SK-N-SH treated with all-trans-retinoic acid at 6 μM for 48 hours (cell line): ENCODE results near the gene PKLR.

Experiments
- ATAC-seq: fragments of 200-7000 bp; cut with Tn5 transposase; 3 replicates; pipeline ENCODE4 v1.9.1; 2020; ENCODE audit warnings: mild to moderate bottlenecking, moderate library complexity
- ARNTL ChIP-seq: fragments of 450-650 bp; formaldehyde crosslinking; IDR thresholded peaks from 2 replicates; pipeline ENCODE4 v1.5.0; 2020; ENCODE audit warnings: low read depth, mild to moderate bottlenecking, moderate library complexity, borderline replicate concordance
- BACH2 ChIP-seq: fragments of 250-450 bp; sonication (Bioruptor Pico); IDR thresholded peaks from 2 replicates; pipeline ENCODE4 v1.9.0; 2021; ENCODE audit warnings: mild to moderate bottlenecking, borderline replicate concordance
- CSDC2 ChIP-seq: fragments of 250-450 bp; sonication (Bioruptor Pico); IDR thresholded peaks from 2 replicates; pipeline ENCODE4 v1.5.0; 2020; ENCODE audit warnings: mild to moderate bottlenecking, moderate library complexity
- ESRRG ChIP-seq: fragments of 250-450 bp; sonication (Bioruptor Pico); IDR thresholded peaks from 2 replicates; pipeline ENCODE4 v1.6.1; 2021; ENCODE audit warnings: mild to moderate bottlenecking
- GLIS3 ChIP-seq: fragments of 250-450 bp; sonication (Bioruptor Pico); IDR thresholded peaks from 2 replicates; pipeline ENCODE4 v1.5.0; 2020; ENCODE audit warnings: mild to moderate bottlenecking, moderate library complexity
- ISL1 ChIP-seq: fragments of 250-450 bp; sonication (Bioruptor Pico); IDR thresholded peaks from 2 replicates; pipeline ENCODE4 v2.1.2; 2022; ENCODE audit warnings: mild to moderate bottlenecking, moderate library complexity
- OSR1 ChIP-seq: fragments of 250-450 bp; sonication (Bioruptor Pico); IDR thresholded peaks from 2 replicates; pipeline ENCODE4 v1.8.0; 2022; ENCODE audit warnings: moderate library complexity, mild to moderate bottlenecking, inconsistent platforms
- SNAI2 ChIP-seq: fragments of 250-450 bp; sonication (Bioruptor Pico); IDR thresholded peaks from 2 replicates; pipeline ENCODE4 v1.5.0; 2020; ENCODE audit warnings: mild to moderate bottlenecking, moderate library complexity
- TCF4 ChIP-seq: fragments of 250-450 bp; sonication (Bioruptor Pico); IDR thresholded peaks from 2 replicates; pipeline ENCODE4 v1.8.0; 2021; ENCODE audit warnings: mild to moderate bottlenecking, moderate library complexity, borderline replicate concordance
- TOX ChIP-seq: fragments of 250-450 bp; sonication (Bioruptor Pico); IDR thresholded peaks from 2 replicates; pipeline ENCODE4 v1.8.0; 2021; ENCODE audit warnings: mild to moderate bottlenecking, moderate library complexity, borderline replicate concordance
- ZC3H10 ChIP-seq: fragments of 250-450 bp; sonication (Bioruptor Pico); IDR thresholded peaks from 2 replicates; pipeline ENCODE4 v1.5.1; 2021; ENCODE audit warnings: mild to moderate bottlenecking, moderate library complexity
- ZFP3 ChIP-seq: fragments of 250-450 bp; sonication (Bioruptor Pico); IDR thresholded peaks from 2 replicates; pipeline ENCODE4 v1.5.0; 2020; ENCODE audit warnings: mild to moderate bottlenecking, moderate library complexity
- ZNF565 ChIP-seq: fragments of 450-650 bp; formaldehyde crosslinking; conservative IDR thresholded peaks from 2 replicates; pipeline ENCODE4 v1.5.0; 2020; ENCODE audit warnings: low read depth, mild to moderate bottlenecking, moderate library complexity
- ZNF70 ChIP-seq: fragments of 450-650 bp; formaldehyde crosslinking; IDR thresholded peaks from 2 replicates; pipeline ENCODE4 v1.5.0; 2020; ENCODE audit warnings: mild to moderate bottlenecking, moderate library complexity
- ZNF8 ChIP-seq: fragments of 450-650 bp; formaldehyde crosslinking; IDR thresholded peaks from 2 replicates; pipeline ENCODE4 v1.5.0; 2020; ENCODE audit warnings: mild to moderate bottlenecking, moderate library complexity
- TF ChIP-seq, protein P1 (sequence below): fragments of 250-450 bp; sonication (Bioruptor Pico); IDR thresholded peaks from 2 replicates; pipeline ENCODE4 v1.5.1; 2021; ENCODE audit warnings: mild to moderate bottlenecking, moderate library complexity
- TF ChIP-seq, protein P2 (sequence below): fragments of 250-450 bp; sonication (Bioruptor Pico); IDR thresholded peaks from 2 replicates; pipeline ENCODE4 v1.5.1; 2020; ENCODE audit warnings: low read depth, mild to moderate bottlenecking, moderate library complexity
- TF ChIP-seq, protein P3 (sequence below): fragments of 250-450 bp; sonication (Bioruptor Pico); IDR thresholded peaks from 2 replicates; pipeline ENCODE4 v1.5.0; 2020; ENCODE audit warnings: mild to moderate bottlenecking, moderate library complexity
- TF ChIP-seq, protein P4 (sequence below): fragments of 250-450 bp; sonication (Bioruptor Pico); IDR thresholded peaks from 2 replicates; pipeline ENCODE4 v1.8.0; 2021; ENCODE audit warnings: low read depth, mild to moderate bottlenecking, moderate library complexity, borderline replicate concordance

The PKLR gene

DNA sequence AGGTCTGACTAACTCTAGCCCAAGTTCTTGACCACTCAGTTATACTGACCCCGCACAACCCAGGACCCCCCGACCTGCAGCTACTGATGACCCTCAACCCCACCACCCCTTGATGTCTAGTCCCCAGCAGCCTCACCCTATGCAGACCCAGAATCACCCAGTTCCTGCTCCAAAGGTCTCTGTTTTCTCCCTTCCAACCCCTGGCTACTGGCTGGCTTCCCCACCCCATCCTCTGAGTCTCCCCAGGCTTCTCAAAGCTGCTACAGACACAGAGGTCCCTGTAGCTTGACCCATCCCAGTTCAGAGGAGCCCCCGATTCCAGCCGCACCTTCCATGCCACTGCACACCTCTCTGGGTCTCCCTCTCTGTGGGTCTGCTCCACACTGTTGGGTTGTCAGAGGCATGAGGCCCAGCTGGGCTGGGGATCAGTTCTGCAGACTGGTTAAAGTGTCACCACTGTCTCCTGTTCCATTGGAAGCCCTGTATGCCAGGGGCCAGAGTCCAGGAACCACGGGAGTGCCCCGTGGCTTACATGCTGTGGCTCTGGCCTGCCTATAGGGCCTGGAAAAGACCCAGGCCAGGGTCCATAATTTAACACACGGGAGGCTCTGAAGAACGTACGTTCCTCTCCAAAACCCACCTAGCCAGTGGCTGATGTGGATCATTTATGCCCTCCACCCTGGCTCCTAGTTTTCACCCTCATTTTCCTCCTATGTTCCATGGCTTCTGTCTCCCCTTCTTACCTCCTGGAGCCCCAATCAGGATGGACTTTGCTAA, 497 bp downstream of the PKLR start:
- ATAC-seq, result no peak; the same call in 2 of the 3 replicates
- TF ChIP-seq, protein P1, sequence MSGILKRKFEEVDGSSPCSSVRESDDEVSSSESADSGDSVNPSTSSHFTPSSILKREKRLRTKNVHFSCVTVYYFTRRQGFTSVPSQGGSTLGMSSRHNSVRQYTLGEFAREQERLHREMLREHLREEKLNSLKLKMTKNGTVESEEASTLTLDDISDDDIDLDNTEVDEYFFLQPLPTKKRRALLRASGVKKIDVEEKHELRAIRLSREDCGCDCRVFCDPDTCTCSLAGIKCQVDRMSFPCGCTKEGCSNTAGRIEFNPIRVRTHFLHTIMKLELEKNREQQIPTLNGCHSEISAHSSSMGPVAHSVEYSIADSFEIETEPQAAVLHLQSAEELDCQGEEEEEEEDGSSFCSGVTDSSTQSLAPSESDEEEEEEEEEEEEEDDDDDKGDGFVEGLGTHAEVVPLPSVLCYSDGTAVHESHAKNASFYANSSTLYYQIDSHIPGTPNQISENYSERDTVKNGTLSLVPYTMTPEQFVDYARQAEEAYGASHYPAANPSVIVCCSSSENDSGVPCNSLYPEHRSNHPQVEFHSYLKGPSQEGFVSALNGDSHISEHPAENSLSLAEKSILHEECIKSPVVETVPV (CRISPR knock-in tag), result no peak
- TF ChIP-seq ARNTL, result no peak
- no peak for TF ChIP-seq ZFP3 (CRISPR knock-in tag)
- TF ChIP-seq, protein P2, sequence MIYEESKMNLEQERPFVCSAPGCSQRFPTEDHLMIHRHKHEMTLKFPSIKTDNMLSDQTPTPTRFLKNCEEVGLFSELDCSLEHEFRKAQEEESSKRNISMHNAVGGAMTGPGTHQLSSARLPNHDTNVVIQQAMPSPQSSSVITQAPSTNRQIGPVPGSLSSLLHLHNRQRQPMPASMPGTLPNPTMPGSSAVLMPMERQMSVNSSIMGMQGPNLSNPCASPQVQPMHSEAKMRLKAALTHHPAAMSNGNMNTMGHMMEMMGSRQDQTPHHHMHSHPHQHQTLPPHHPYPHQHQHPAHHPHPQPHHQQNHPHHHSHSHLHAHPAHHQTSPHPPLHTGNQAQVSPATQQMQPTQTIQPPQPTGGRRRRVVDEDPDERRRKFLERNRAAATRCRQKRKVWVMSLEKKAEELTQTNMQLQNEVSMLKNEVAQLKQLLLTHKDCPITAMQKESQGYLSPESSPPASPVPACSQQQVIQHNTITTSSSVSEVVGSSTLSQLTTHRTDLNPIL, result no peak
- no peak for TF ChIP-seq ZNF8 (CRISPR knock-in tag)
- no peak for TF ChIP-seq BACH2 (CRISPR knock-in tag)
- no peak for TF ChIP-seq ZC3H10 (CRISPR knock-in tag)
- TF ChIP-seq ESRRG, result no peak
- TF ChIP-seq CSDC2, result no peak
- TF ChIP-seq GLIS3, result no peak
- no peak for TF ChIP-seq ISL1
- TF ChIP-seq TOX (CRISPR knock-in tag), result no peak

DNA sequence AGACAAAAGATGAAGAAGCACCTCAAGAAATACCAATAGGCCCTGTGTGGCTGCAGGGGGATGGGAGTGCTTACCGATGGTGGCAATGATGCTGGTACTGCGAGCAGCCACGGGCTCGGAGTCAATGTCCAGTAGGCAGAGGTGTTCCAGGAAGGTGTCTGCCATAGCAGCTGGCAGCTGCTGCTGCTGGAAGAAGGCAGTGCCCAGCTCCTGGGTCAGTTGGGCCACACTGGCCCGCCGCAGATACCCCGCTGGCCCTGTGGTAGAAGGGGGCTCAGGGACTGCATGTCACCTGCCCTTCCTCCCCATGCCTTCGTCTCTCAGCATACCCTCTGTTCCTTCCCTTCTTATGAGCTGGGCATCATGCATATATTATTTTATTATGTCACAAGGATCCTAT, 1.2 kb downstream of the PKLR start:
- no peak for TF ChIP-seq ZNF565 (CRISPR knock-in tag)
- no peak for TF ChIP-seq ZNF70 (CRISPR knock-in tag)
- TF ChIP-seq, protein P3, sequence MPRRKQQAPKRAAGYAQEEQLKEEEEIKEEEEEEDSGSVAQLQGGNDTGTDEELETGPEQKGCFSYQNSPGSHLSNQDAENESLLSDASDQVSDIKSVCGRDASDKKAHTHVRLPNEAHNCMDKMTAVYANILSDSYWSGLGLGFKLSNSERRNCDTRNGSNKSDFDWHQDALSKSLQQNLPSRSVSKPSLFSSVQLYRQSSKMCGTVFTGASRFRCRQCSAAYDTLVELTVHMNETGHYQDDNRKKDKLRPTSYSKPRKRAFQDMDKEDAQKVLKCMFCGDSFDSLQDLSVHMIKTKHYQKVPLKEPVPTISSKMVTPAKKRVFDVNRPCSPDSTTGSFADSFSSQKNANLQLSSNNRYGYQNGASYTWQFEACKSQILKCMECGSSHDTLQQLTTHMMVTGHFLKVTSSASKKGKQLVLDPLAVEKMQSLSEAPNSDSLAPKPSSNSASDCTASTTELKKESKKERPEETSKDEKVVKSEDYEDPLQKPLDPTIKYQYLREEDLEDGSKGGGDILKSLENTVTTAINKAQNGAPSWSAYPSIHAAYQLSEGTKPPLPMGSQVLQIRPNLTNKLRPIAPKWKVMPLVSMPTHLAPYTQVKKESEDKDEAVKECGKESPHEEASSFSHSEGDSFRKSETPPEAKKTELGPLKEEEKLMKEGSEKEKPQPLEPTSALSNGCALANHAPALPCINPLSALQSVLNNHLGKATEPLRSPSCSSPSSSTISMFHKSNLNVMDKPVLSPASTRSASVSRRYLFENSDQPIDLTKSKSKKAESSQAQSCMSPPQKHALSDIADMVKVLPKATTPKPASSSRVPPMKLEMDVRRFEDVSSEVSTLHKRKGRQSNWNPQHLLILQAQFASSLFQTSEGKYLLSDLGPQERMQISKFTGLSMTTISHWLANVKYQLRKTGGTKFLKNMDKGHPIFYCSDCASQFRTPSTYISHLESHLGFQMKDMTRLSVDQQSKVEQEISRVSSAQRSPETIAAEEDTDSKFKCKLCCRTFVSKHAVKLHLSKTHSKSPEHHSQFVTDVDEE (CRISPR knock-in tag), result no peak
- TF ChIP-seq SNAI2, result no peak
- no peak for TF ChIP-seq ISL1
- TF ChIP-seq TCF4 (CRISPR knock-in tag), result no peak
- TF ChIP-seq, protein P1 (CRISPR knock-in tag), result no peak
- TF ChIP-seq BACH2 (CRISPR knock-in tag), result no peak
- TF ChIP-seq TOX (CRISPR knock-in tag), result no peak
- TF ChIP-seq GLIS3, result no peak
- no peak for TF ChIP-seq ARNTL
- TF ChIP-seq ZC3H10 (CRISPR knock-in tag), result no peak
- no peak for TF ChIP-seq OSR1
- ATAC-seq, result no peak

DNA sequence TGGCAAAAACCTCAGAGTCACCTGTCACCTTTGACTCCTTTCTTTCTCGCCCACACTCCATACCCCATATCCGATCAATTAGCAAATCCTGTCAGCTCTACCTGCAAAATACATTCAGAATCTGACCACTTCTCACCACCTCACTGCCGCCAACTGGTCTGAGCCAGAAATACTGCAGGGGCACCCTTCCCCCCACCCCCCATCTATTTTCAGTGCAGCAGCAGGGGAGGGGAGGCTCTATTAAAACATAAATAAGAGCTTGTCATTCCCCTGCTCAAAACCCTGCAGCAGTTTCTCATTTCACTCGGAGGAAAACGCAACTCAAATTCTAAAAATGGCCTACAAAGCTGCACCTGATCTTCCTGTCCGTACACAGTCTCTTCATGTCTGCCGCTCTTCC, 3.9 kb downstream of the PKLR start:
- no peak for ATAC-seq
- TF ChIP-seq BACH2 (CRISPR knock-in tag) (no peak), TOX (CRISPR knock-in tag) (no peak), ZNF8 (CRISPR knock-in tag) (no peak), ISL1 (no peak), CSDC2 (no peak)
- TF ChIP-seq, protein P2, result no peak
- TF ChIP-seq, protein P4, sequence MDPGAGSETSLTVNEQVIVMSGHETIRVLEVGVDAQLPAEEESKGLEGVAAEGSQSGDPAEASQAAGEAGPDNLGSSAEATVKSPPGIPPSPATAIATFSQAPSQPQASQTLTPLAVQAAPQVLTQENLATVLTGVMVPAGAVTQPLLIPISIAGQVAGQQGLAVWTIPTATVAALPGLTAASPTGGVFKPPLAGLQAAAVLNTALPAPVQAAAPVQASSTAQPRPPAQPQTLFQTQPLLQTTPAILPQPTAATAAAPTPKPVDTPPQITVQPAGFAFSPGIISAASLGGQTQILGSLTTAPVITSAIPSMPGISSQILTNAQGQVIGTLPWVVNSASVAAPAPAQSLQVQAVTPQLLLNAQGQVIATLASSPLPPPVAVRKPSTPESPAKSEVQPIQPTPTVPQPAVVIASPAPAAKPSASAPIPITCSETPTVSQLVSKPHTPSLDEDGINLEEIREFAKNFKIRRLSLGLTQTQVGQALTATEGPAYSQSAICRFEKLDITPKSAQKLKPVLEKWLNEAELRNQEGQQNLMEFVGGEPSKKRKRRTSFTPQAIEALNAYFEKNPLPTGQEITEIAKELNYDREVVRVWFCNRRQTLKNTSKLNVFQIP (CRISPR knock-in tag), result no peak
- TF ChIP-seq, protein P3 (CRISPR knock-in tag), result no peak
- TF ChIP-seq, protein P1 (CRISPR knock-in tag), result no peak
